ENCODE measurements around the gene SHISA2. TPM values are rescaled to one million over a fixed set of nuclear protein-coding genes. Genes with fewer than 3 reads are reported as not detected.

Gene SHISA2
- total RNA-seq, 1 donor from 2014 or later: not detected

DNA sequence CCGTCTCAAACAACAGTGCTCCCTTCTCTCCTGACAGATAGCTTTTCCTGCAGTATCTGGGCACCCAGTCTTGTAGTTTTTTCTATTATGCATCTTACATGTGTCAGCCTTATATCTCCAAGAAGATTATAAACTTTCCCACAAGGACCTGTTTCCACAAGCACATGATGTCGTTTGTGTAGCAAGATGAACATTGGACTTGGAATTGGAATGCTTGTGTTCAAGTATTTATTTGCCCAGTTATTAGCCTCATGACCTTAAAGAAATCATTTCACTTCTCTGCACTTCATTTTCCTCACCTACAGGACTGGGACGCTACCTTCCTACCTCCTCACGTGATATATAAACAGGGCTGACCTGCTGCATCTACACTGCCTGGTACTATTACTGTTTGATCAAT, 21.5 kb downstream of the SHISA2 start:
- no peak overlapping the region for H3K4me3 Mint-ChIP-seq
- intact Hi-C loops (cut with micrococcal nuclease): no loop called here
- DNase-seq: no peak
- POLR2A ChIA-PET: no interaction called here
- TF ChIP-seq, protein P1, sequence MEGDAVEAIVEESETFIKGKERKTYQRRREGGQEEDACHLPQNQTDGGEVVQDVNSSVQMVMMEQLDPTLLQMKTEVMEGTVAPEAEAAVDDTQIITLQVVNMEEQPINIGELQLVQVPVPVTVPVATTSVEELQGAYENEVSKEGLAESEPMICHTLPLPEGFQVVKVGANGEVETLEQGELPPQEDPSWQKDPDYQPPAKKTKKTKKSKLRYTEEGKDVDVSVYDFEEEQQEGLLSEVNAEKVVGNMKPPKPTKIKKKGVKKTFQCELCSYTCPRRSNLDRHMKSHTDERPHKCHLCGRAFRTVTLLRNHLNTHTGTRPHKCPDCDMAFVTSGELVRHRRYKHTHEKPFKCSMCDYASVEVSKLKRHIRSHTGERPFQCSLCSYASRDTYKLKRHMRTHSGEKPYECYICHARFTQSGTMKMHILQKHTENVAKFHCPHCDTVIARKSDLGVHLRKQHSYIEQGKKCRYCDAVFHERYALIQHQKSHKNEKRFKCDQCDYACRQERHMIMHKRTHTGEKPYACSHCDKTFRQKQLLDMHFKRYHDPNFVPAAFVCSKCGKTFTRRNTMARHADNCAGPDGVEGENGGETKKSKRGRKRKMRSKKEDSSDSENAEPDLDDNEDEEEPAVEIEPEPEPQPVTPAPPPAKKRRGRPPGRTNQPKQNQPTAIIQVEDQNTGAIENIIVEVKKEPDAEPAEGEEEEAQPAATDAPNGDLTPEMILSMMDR (IDR thresholded peaks at IDR 0.05): no peak
- CTCF ChIA-PET: no interaction called here
- no peaks in the 10 kb centered on the region for H3K36me3 Mint-ChIP-seq (ENCODE audit: low read depth)
- no peak overlapping the region for H3K27ac Mint-ChIP-seq
- H3K4me1 Mint-ChIP-seq: no peaks in the 10 kb centered on the region
- peaks cover 5% of the 10 kb centered on the region for H3K27me3 Mint-ChIP-seq
- no peak for ATAC-seq (ENCODE audit: low read depth)
- peaks cover 2% of the 10 kb centered on the region for H3K9me3 Mint-ChIP-seq

DNA sequence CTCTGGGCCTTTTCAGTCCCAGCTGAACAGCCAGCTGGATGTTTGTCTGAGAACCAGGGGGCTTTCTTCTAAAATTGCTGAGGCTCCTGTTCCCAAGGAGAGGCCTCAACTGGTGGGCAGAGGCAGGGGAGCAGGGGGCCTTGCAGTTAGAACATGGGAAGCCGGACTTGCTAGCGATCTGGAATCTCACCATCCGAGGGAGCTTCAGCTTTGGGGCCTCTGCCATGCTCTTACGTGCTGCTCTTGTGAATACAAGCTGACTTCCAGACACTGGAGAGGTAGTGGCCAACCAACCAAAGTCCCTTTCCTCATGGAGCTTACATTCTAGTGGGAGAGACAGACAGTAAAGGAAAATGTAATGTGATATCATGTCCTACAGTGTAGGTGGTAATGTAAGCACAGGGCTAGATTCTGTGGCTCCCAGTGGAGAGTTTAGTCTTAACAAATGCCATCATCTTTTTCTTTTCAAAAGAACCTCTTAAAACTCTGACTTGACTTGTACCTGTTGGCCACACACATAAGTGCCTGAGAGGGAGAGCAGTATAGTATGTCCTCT, 22.2 kb downstream of the SHISA2 start:
- H3K27me3 Mint-ChIP-seq: peaks cover 8% of the 10 kb centered on the region
- no peak overlapping the region for H3K27ac Mint-ChIP-seq
- no peak overlapping the region for H3K4me3 Mint-ChIP-seq
- ATAC-seq (ENCODE audit: low read depth): no peak
- TF ChIP-seq, protein P1 (IDR thresholded peaks at IDR 0.05): no peak
- H3K4me1 Mint-ChIP-seq: no peaks in the 10 kb centered on the region
- no peaks in the 10 kb centered on the region for H3K36me3 Mint-ChIP-seq (ENCODE audit: low read depth)
- intact Hi-C loops (cut with micrococcal nuclease): no loop called here
- POLR2A ChIA-PET: no interaction called here
- DNase-seq: no peak
- CTCF ChIA-PET: no interaction called here
- H3K9me3 Mint-ChIP-seq: peaks cover 2% of the 10 kb centered on the region

DNA sequence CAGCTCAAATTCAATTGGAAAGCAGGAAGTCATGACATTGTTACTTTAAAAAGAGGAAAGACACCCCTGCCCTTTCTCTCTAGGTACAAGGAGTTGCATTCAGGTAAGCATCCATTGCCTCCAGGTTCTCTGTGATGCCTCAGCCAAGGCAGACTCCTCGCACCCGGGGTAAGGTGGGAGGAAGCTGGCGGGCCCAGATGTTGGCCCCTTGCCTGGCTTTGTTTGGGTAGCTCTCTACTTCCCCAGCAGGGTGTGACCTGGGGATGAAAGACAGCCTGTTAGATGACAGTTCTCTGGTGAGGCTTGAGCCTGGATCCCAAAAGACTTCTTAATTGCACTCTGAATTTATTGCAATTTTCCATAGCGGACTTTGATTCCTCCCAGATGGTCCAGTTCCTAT, 25.6 kb downstream of the SHISA2 start:
- intact Hi-C loops (cut with micrococcal nuclease): no loop called here
- Mint-ChIP-seq H3K27me3 (peaks cover 9% of the 10 kb centered on the region), H3K4me1 (no peaks in the 10 kb centered on the region), H3K36me3 (ENCODE audit: low read depth) (no peaks in the 10 kb centered on the region), H3K4me3 (no peak overlapping the region), H3K9me3 (peaks cover 2% of the 10 kb centered on the region), H3K27ac (no peak overlapping the region)
- CTCF ChIA-PET: no interaction called here
- POLR2A ChIA-PET: no interaction called here
- ATAC-seq (ENCODE audit: low read depth) (no peak), DNase-seq (no peak)
- TF ChIP-seq, protein P1 (IDR thresholded peaks at IDR 0.05): no peak

DNA sequence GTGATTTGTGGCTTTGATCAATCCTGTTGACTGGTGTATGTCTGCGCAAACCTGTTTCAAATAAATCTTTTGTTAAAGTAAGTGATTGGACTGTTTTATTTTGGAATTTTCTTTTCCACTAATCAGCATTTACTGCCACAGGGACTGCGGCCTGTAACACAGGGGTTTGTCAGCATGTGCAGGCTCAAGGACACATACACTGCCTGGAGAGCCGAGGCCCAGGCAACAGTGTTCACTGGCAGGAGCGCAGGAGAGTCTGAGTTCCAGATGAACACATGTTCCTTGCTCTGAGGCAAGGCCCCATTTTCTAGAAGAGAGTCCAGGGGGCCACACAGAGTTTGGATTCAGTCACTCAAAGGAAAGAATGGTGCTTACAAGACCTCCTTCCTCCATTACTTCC, 26.0 kb downstream of the SHISA2 start:
- H3K4me1 Mint-ChIP-seq: no peaks in the 10 kb centered on the region
- ATAC-seq (ENCODE audit: low read depth) (no peak), DNase-seq (no peak)
- H3K27me3 Mint-ChIP-seq: peaks cover 9% of the 10 kb centered on the region
- H3K27ac Mint-ChIP-seq: no peak overlapping the region
- TF ChIP-seq, protein P1 (IDR thresholded peaks at IDR 0.05): no peak
- ChIA-PET POLR2A (no interaction called here), CTCF (no interaction called here)
- no peak overlapping the region for H3K4me3 Mint-ChIP-seq
- peaks cover 2% of the 10 kb centered on the region for H3K9me3 Mint-ChIP-seq
- intact Hi-C loops (cut with micrococcal nuclease): no loop called here
- H3K36me3 Mint-ChIP-seq (ENCODE audit: low read depth): no peaks in the 10 kb centered on the region

DNA sequence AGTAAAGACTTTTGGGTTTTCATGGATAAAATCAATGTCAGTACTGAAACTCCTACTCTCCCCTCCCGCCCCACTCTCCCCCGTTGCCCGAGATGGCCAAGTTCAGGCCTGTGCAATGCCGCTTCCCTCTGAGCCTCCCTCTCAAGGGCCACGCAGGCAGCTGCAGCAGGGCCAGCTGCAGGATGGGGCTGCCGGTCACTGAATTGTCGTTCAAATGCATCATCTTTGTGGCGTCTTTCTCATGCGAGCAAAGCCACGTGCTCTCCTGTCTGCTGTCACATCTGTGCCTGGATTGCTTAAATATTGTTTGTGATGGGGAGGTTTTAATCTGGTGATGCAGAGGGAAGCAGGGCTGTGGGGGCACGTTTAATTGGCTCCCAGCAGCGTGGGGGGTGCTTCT, 26.6 kb downstream of the SHISA2 start:
- ATAC-seq (ENCODE audit: low read depth): no peak
- TF ChIP-seq, protein P1 (IDR thresholded peaks at IDR 0.05): no peak
- Mint-ChIP-seq H3K27me3 (peaks cover 9% of the 10 kb centered on the region), H3K4me3 (no peak overlapping the region), H3K27ac (no peak overlapping the region), H3K9me3 (no peaks in the 10 kb centered on the region), H3K4me1 (no peaks in the 10 kb centered on the region), H3K36me3 (ENCODE audit: low read depth) (no peaks in the 10 kb centered on the region)
- DNase-seq: no peak
- ChIA-PET CTCF (no interaction called here), POLR2A (no interaction called here)
- intact Hi-C loops (cut with micrococcal nuclease): no loop called here
